Effector memory CD4-positive, alpha-beta T cell (primary cell): ENCODE measurements around the gene CELF2.
A peak's percentile ranks its signal among the peaks of the same experiment; 100 is the strongest.

Source experiments
- DNase-seq, 3 donors: peaks; one replicate each; pipeline ENCODE4 v3.0.0-alpha.2; 2020
- H3K27ac ChIP-seq: 2 replicates; pipeline ENCODE4 v1.7.0; 2013; ENCODE audit warnings: mild to moderate bottlenecking, low read length, moderate library complexity; ENCODE audit not compliant: insufficient read depth, poor library complexity, severe bottlenecking
- H3K27me3 ChIP-seq: replicated peaks from 2 replicates; pipeline ENCODE4 v1.7.0; 2013; ENCODE audit warnings: mild to moderate bottlenecking, low read length; ENCODE audit not compliant: insufficient read depth, control insufficient read depth, poor library complexity, severe bottlenecking
- H3K36me3 ChIP-seq: 2 replicates; pipeline ENCODE4 v1.7.0; 2013; ENCODE audit warnings: mild to moderate bottlenecking, low read length, moderate library complexity; ENCODE audit not compliant: control insufficient read depth, insufficient read depth
- H3K4me1 ChIP-seq: 2 replicates; pipeline ENCODE4 v1.7.0; 2013; ENCODE audit warnings: low read length, mild to moderate bottlenecking; ENCODE audit not compliant: control insufficient read depth, insufficient read depth, poor library complexity, severe bottlenecking
- H3K4me3 ChIP-seq: 2 replicates; pipeline ENCODE4 v1.7.0; 2013; ENCODE audit warnings: low read length, low read depth, mild to moderate bottlenecking; ENCODE audit not compliant: insufficient read depth, poor library complexity, severe bottlenecking
- H3K9me3 ChIP-seq: 2 replicates; pipeline ENCODE4 v1.7.0; 2013; ENCODE audit warnings: mild to moderate bottlenecking, low read length, moderate library complexity; ENCODE audit not compliant: control insufficient read depth
- total RNA-seq, 3 donors: gene quantifications; one replicate each; lab custom pipeline; 2026; lab: John Stamatoyannopoulos, UW

CELF2 gene
- total RNA-seq: 250 to 313 (median 310) reads per million in 3 donors

- Histone ChIP-seq H3K36me3 (no peaks in the 10 kb centered on the region), H3K27me3 (peaks cover 48% of the 10 kb centered on the region), H3K4me1 (peaks cover 3% of the 10 kb centered on the region), H3K4me3 (peak within 1 kb of the TSS; percentile 49), H3K27ac (no peak within 1 kb of the TSS), H3K9me3 (no peaks in the 10 kb centered on the region)
- peak; percentile 22 to 29 (median 23) for DNase-seq
Observed at GRCh38 chr10:11017570-11018431, at the start of gene CELF2. Gene CELF2, plus strand, starts transcription at chr10:11017872. Its CDS starts 218 bp downstream, at chr10:11018090.

DNA sequence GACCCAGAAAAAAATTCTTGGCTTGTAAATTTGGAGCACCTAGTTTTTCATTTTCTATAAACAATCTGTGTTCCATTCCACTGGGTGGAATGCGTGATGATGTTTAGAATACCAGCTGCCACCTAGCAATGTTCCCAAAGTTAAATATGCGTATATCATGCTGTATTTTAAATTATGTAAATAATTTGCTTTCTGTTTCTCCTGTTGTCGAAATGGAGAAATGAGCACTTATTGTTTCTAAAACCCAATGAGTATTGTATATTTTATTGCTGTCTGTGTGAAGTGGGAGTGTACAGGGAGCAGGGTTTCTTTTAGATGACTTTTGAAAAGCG lies 49.4 kb upstream of the CELF2 start:
- DNase-seq: no peak
- Histone ChIP-seq H3K9me3 (no peaks in the 10 kb centered on the region), H3K36me3 (no peaks in the 10 kb centered on the region), H3K27me3 (no peaks in the 10 kb centered on the region), H3K4me3 (no peak overlapping the region), H3K27ac (no peak overlapping the region), H3K4me1 (no peaks in the 10 kb centered on the region)

GRCh38 chr10:10973310-10973709 lies 44.4 kb upstream of the CELF2 start:
- no peaks in the 10 kb centered on the region for H3K4me1 ChIP-seq
- H3K27ac ChIP-seq: no peak overlapping the region
- no peak for DNase-seq
- H3K9me3 ChIP-seq: no peaks in the 10 kb centered on the region
- H3K4me3 ChIP-seq: no peak overlapping the region
- no peaks in the 10 kb centered on the region for H3K27me3 ChIP-seq
- H3K36me3 ChIP-seq: no peaks in the 10 kb centered on the region

- DNase-seq: no peak
- H3K4me1 ChIP-seq: no peaks in the 10 kb centered on the region
- H3K27ac ChIP-seq: no peak overlapping the region
- no peaks in the 10 kb centered on the region for H3K9me3 ChIP-seq
- no peaks in the 10 kb centered on the region for H3K27me3 ChIP-seq
- no peaks in the 10 kb centered on the region for H3K36me3 ChIP-seq
- no peak overlapping the region for H3K4me3 ChIP-seq
Observed at GRCh38 chr10:10975647-10976046, 42.0 kb upstream of the CELF2 start.

- Histone ChIP-seq H3K9me3 (no peaks in the 10 kb centered on the region), H3K27me3 (no peaks in the 10 kb centered on the region), H3K27ac (no peak overlapping the region), H3K4me3 (no peak overlapping the region), H3K4me1 (no peaks in the 10 kb centered on the region), H3K36me3 (no peaks in the 10 kb centered on the region)
- DNase-seq: no peak
Observed at GRCh38 chr10:10976652-10977051, 41.0 kb upstream of the CELF2 start.

- H3K27me3 ChIP-seq: no peaks in the 10 kb centered on the region
- H3K9me3 ChIP-seq: no peaks in the 10 kb centered on the region
- no peaks in the 10 kb centered on the region for H3K4me1 ChIP-seq
- H3K27ac ChIP-seq: no peak overlapping the region
- no peak overlapping the region for H3K4me3 ChIP-seq
- DNase-seq: no peak
- no peaks in the 10 kb centered on the region for H3K36me3 ChIP-seq
Observed at GRCh38 chr10:10977226-10977956, 40.3 kb upstream of the CELF2 start.

- H3K9me3 ChIP-seq: no peaks in the 10 kb centered on the region
Observed at GRCh38 chr10:10977978-10978377, 39.7 kb upstream of the CELF2 start.

GRCh38 chr10:10985361-10985760 lies 32.3 kb upstream of the CELF2 start:
- no peaks in the 10 kb centered on the region for H3K36me3 ChIP-seq
- no peaks in the 10 kb centered on the region for H3K4me1 ChIP-seq
- DNase-seq: no peak
- H3K4me3 ChIP-seq: no peak overlapping the region
- H3K27ac ChIP-seq: no peak overlapping the region
- H3K27me3 ChIP-seq: peaks cover 3% of the 10 kb centered on the region
- H3K9me3 ChIP-seq: no peaks in the 10 kb centered on the region

More at GRCh38 chr10:10977978-10978377, 39.7 kb upstream of the CELF2 start:
- Histone ChIP-seq H3K27me3 (no peaks in the 10 kb centered on the region), H3K27ac (no peak overlapping the region), H3K4me3 (no peak overlapping the region), H3K36me3 (no peaks in the 10 kb centered on the region), H3K4me1 (no peaks in the 10 kb centered on the region)
- no peak for DNase-seq

DNA sequence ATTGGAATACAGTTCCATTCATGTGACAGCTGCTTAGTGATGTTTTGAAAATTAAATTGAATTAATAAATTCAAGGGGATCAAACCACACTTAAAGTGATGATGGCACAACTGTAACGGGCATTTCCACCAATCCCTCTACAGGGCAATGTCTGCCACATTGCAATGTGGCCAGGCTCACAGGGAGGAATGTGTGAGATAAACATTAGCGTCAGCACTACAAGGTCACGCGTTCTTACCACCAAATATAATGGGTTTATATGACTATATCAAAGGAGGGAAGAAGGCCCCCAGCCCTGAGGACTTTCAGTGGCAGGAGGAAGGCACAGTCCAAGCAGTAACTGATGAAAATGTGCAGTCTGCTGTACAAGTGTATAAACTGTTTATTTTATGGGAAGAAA lies 31.1 kb upstream of the CELF2 start:
- Histone ChIP-seq H3K9me3 (no peaks in the 10 kb centered on the region), H3K36me3 (no peaks in the 10 kb centered on the region), H3K27me3 (peaks cover 3% of the 10 kb centered on the region), H3K4me1 (no peaks in the 10 kb centered on the region), H3K27ac (no peak overlapping the region), H3K4me3 (no peak overlapping the region)
- DNase-seq: no peak

DNA sequence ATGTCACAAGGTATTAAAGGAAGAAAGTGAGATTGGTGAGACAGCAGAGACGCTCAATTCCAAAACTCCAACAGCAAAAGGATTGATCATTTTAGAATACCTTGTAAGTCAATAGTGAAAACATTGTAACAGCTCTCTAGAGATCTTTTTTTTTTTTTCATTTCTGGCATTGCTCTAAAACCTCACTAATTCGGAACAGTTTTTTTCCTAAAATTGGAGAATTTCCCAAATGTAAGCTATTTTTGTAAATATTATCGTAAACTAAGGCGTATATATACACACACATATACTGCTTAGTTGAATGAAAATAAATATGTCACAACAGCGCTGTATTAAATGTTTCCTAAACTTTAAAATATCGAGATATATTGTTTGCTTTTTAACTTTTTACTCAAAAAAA lies 30.6 kb upstream of the CELF2 start:
- no peaks in the 10 kb centered on the region for H3K9me3 ChIP-seq

More for the DNA sequence above, 30.6 kb upstream of the CELF2 start:
- Histone ChIP-seq H3K36me3 (no peaks in the 10 kb centered on the region), H3K27ac (no peak overlapping the region), H3K27me3 (peaks cover 3% of the 10 kb centered on the region), H3K4me1 (no peaks in the 10 kb centered on the region), H3K4me3 (no peak overlapping the region)
- no peak for DNase-seq
